ENCODE measurements around the gene MVP. TPM values are rescaled to one million over a fixed set of nuclear protein-coding genes. Genes with fewer than 3 reads are reported as not detected.
"Not testable (repeated sequence)": the region's sequence is repeated elsewhere in the genome, so short reads cannot be mapped to it uniquely, and the experiment has no call there.

Gene MVP
- 100 to 1,000 TPM in 8 of 9 donors, 10 to 100 TPM in 1; 73.9 to 492 (median 350) TPM for total RNA-seq
- polyA plus RNA-seq: 100 to 1,000 TPM; 200 to 470 (median 321) TPM
- long read RNA-seq, donor 1, partial matches to known transcripts: 0 of 3 reads
- long read RNA-seq, donor 1, other reads (novel, unspliced or antisense): 0 of 3 reads
- long read RNA-seq, donor 2, partial matches to known transcripts: 10 of 33 reads
- long read RNA-seq, donor 2, other reads (novel, unspliced or antisense): 21 of 33 reads
- long read RNA-seq, donor 3, partial matches to known transcripts: 14 of 14 reads
- long read RNA-seq, donor 3, other reads (novel, unspliced or antisense): 0 of 14 reads
- long read RNA-seq, donor 4, transcript MVP-202 (15 exons, 2,925 nt): minor isoform, 24 of 202 reads
- long read RNA-seq, donor 4, transcript MVP-201 (15 exons, 2,870 nt): major isoform, 118 of 202 reads
- long read RNA-seq, donor 4, partial matches to known transcripts: 43 of 202 reads
- long read RNA-seq, donor 4, other reads (novel, unspliced or antisense): 17 of 202 reads
- long read RNA-seq, donor 5, transcript MVP-202 (15 exons, 2,925 nt): minor isoform, 205 of 1,158 reads
- long read RNA-seq, donor 5, transcript MVP-201 (15 exons, 2,870 nt): major isoform, 704 of 1,158 reads
- long read RNA-seq, donor 5, partial matches to known transcripts: 178 of 1,158 reads
- long read RNA-seq, donor 5, other reads (novel, unspliced or antisense): 71 of 1,158 reads
- long read RNA-seq, donor 6, transcript MVP-201 (15 exons, 2,870 nt): major isoform, 110 of 203 reads
- long read RNA-seq, donor 6, transcript MVP-202 (15 exons, 2,925 nt): minor isoform, 33 of 203 reads
- long read RNA-seq, donor 6, partial matches to known transcripts: 40 of 203 reads
- long read RNA-seq, donor 6, other reads (novel, unspliced or antisense): 20 of 203 reads
- long read RNA-seq, donor 7, partial matches to known transcripts: 0 of 1 reads
- long read RNA-seq, donor 7, other reads (novel, unspliced or antisense): 0 of 1 reads
- long read RNA-seq, donor 8, partial matches to known transcripts: 5 of 11 reads
- long read RNA-seq, donor 8, other reads (novel, unspliced or antisense): 0 of 11 reads
- long read RNA-seq, donor 9, partial matches to known transcripts: 128 of 128 reads
- long read RNA-seq, donor 9, other reads (novel, unspliced or antisense): 0 of 128 reads
- long read RNA-seq, donor 10, partial matches to known transcripts: 48 of 51 reads
- long read RNA-seq, donor 10, other reads (novel, unspliced or antisense): 0 of 51 reads

GRCh38 chr16:29820271-29820701 lies at the start of gene MVP:
MVP (plus strand) TSS chr16:29820462; CDS start chr16:29830550, 10,088 bp downstream.
- intact Hi-C loops (cut with DNase I): no loop called here
- peak; percentile 68 to 85 (median 81) for DNase-seq
- peak within 1 kb of the TSS; percentile 71 to 96 (median 91) for H3K27ac ChIP-seq
- H3K36me3 ChIP-seq (replicated peaks in 1 of 2): peaks cover 0 to 17% of the 10 kb centered on the region in 2 donors
- whole genome bisulfite sequencing, 4 donors: 0 to 1% (median 0%) methylated on average over 1 to 4 of the region's 4 CpGs
- TF ChIP-seq POLR2A (IDR thresholded peaks at IDR 0.05) (peak in 1 of 2 donors; percentile 77), CTCF (IDR thresholded peaks at IDR 0.05) (no peak)
- peaks cover 51 to 77% of the 10 kb centered on the region in 2 donors for H3K4me1 ChIP-seq (replicated peaks in 1 of 2)
- no peaks in the 10 kb centered on the region for H3K27me3 ChIP-seq
- no peaks in the 10 kb centered on the region for H3K9me3 ChIP-seq (replicated peaks in 1 of 3)
- H3K4me3 ChIP-seq: peak within 1 kb of the TSS; percentile 48 to 78 (median 62)

- intact Hi-C loops (cut with DNase I): loop anchor here in 1 of 2 donors (10.0 kb wide), 1 partner anchor 78 kb away; no protein-coding TSS in a partner anchor
- H3K27ac ChIP-seq; H3K36me3 ChIP-seq (replicated peaks in 1 of 2); H3K9me3 ChIP-seq (replicated peaks in 1 of 3); H3K4me3 ChIP-seq; H3K4me1 ChIP-seq (replicated peaks in 1 of 2); DNase-seq; H3K27me3 ChIP-seq: not testable (repeated sequence)
- 75 to 84% (median 79%) methylated on average over 6 to 7 of the region's 7 CpGs for WGBS, 4 donors
These were observed 47.9 kb upstream of the MVP start for GRCh38 chr16:29772330-29772729.

- DNase-seq: no peak
- intact Hi-C loops (cut with DNase I): loop anchor here in 1 of 2 donors (10.0 kb wide), 1 partner anchor 80 kb away; no protein-coding TSS in a partner anchor
- no peaks in the 10 kb centered on the region for H3K27me3 ChIP-seq
- H3K4me3 ChIP-seq: no peak overlapping the region
- H3K27ac ChIP-seq: no peak overlapping the region
- TF ChIP-seq CTCF (IDR thresholded peaks at IDR 0.05) (no peak), POLR2A (IDR thresholded peaks at IDR 0.05) (no peak)
- H3K36me3 ChIP-seq (replicated peaks in 1 of 2): no peaks in the 10 kb centered on the region
- H3K9me3 ChIP-seq (replicated peaks in 1 of 3): no peaks in the 10 kb centered on the region
- no peaks in the 10 kb centered on the region for H3K4me1 ChIP-seq (replicated peaks in 1 of 2)
- WGBS, 4 donors: 83 to 91% (median 85%) methylated on average over 5 of the region's 5 CpGs
These were observed 45.5 kb upstream of the MVP start for GRCh38 chr16:29774730-29775129.

DNA sequence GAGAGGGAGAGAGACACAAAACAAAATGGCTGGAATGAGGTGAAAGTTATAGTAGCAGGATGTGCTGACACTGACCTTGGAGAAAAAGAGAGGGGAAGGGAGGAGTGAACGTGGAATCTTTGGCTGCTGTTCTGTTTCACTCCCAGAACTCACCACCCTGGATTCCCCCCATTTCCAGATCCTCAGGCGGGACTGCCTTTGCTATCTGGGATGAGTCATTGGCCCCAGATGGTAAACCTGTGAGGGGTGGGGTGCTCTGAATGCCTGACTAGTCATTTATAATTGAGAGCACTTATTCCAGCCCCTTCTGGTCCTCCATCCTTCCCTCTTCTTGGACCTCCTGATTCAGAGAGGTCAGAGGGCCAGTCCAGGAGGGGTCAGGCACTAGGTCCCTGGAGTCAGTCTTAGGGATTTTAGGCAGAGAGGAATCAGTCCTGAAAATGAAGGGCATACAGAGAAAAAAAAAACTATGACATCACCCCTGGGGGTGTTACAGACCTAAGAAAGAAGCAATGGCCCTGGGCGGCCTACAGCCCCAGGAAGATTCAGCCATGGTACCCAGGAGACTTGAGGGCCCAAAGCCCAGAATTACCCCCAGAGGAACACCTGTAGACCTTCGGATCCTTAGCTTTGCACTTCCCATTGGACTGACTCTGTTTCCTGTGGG lies 44.4 kb upstream of the MVP start:
- Histone ChIP-seq H3K9me3 (replicated peaks in 1 of 3) (no peaks in the 10 kb centered on the region), H3K36me3 (replicated peaks in 1 of 2) (no peaks in the 10 kb centered on the region), H3K4me3 (no peak overlapping the region), H3K27ac (no peak overlapping the region), H3K27me3 (no peaks in the 10 kb centered on the region), H3K4me1 (replicated peaks in 1 of 2) (no peaks in the 10 kb centered on the region)
- intact Hi-C loops (cut with DNase I): loop anchor here in 1 of 2 donors (10.0 kb wide), 1 partner anchor 81 kb away; no protein-coding TSS in a partner anchor
- no peak for TF ChIP-seq POLR2A (IDR thresholded peaks at IDR 0.05)
- no peak for TF ChIP-seq CTCF (IDR thresholded peaks at IDR 0.05)
- no peak for DNase-seq
- WGBS, 4 donors: 61 to 71% (median 67%) methylated on average over 4 of the region's 4 CpGs
